ENCODE data around the gene KRT31.
"Not testable (repeated sequence)": the region's sequence is repeated elsewhere in the genome, so short reads cannot be mapped to it uniquely, and the experiment has no call there.

Gene KRT31

GRCh38 chr17:41390411-41390938 is 6.9 kb downstream of the KRT31 start:
- H3K27ac Mint-ChIP-seq: no peak overlapping the region
- no peak overlapping the region for H3K4me3 Mint-ChIP-seq
- peaks cover 8% of the 10 kb centered on the region for H3K27me3 Mint-ChIP-seq
- H3K4me1 Mint-ChIP-seq: no peaks in the 10 kb centered on the region
- ATAC-seq (no peak), DNase-seq (no peak)
- H3K9me3 Mint-ChIP-seq: peaks cover 8% of the 10 kb centered on the region
- H3K36me3 Mint-ChIP-seq (ENCODE audit: low read depth): peaks cover 2% of the 10 kb centered on the region

- Mint-ChIP-seq H3K9me3 (peaks cover 8% of the 10 kb centered on the region), H3K4me1 (no peaks in the 10 kb centered on the region), H3K27ac (no peak overlapping the region), H3K36me3 (ENCODE audit: low read depth) (peaks cover 2% of the 10 kb centered on the region), H3K4me3 (no peak overlapping the region), H3K27me3 (peaks cover 4% of the 10 kb centered on the region)
- DNase-seq (no peak), ATAC-seq (no peak)
Observed at GRCh38 chr17:41387670-41388069, 9.7 kb downstream of the KRT31 start.

GRCh38 chr17:41386227-41386626 is 11.2 kb downstream of the KRT31 start:
- DNase-seq: no peak
- Mint-ChIP-seq H3K9me3 (peaks cover 8% of the 10 kb centered on the region), H3K4me1 (no peaks in the 10 kb centered on the region), H3K27ac (no peak overlapping the region), H3K27me3 (peaks cover 3% of the 10 kb centered on the region), H3K4me3 (no peak overlapping the region), H3K36me3 (ENCODE audit: low read depth) (peaks cover 2% of the 10 kb centered on the region)
- no peak for ATAC-seq

GRCh38 chr17:41383690-41384089 is 13.7 kb downstream of the KRT31 start:
- Mint-ChIP-seq H3K9me3 (peaks cover 8% of the 10 kb centered on the region), H3K36me3 (ENCODE audit: low read depth) (peaks cover 2% of the 10 kb centered on the region), H3K27ac (no peak overlapping the region), H3K4me1 (no peaks in the 10 kb centered on the region), H3K4me3 (no peak overlapping the region), H3K27me3 (no peaks in the 10 kb centered on the region)
- ATAC-seq (no peak), DNase-seq (no peak)

GRCh38 chr17:41382394-41382793 is 15.0 kb downstream of the KRT31 start:
- peaks cover 9% of the 10 kb centered on the region for H3K4me1 Mint-ChIP-seq
- DNase-seq: no peak
- H3K36me3 Mint-ChIP-seq (ENCODE audit: low read depth): peaks cover 2% of the 10 kb centered on the region
- H3K27me3 Mint-ChIP-seq: no peaks in the 10 kb centered on the region
- H3K27ac Mint-ChIP-seq: no peak overlapping the region
- no peak overlapping the region for H3K4me3 Mint-ChIP-seq
- no peak for ATAC-seq
- peaks cover 8% of the 10 kb centered on the region for H3K9me3 Mint-ChIP-seq

GRCh38 chr17:41381943-41382342 is 15.5 kb downstream of the KRT31 start, which contains the start of gene KRT34:
Gene KRT34, minus strand, starts transcription at chr17:41382306. Its CDS starts 60 bp downstream, at chr17:41382246.
- not testable (repeated sequence) for H3K27ac Mint-ChIP-seq; H3K9me3 Mint-ChIP-seq; DNase-seq; H3K4me3 Mint-ChIP-seq; ATAC-seq; H3K27me3 Mint-ChIP-seq; H3K4me1 Mint-ChIP-seq; H3K36me3 Mint-ChIP-seq (ENCODE audit: low read depth)

GRCh38 chr17:41380091-41380490 is 17.3 kb downstream of the KRT31 start:
- not testable (repeated sequence) for H3K4me1 Mint-ChIP-seq; H3K9me3 Mint-ChIP-seq; H3K27me3 Mint-ChIP-seq; H3K27ac Mint-ChIP-seq; DNase-seq; H3K4me3 Mint-ChIP-seq; ATAC-seq; H3K36me3 Mint-ChIP-seq (ENCODE audit: low read depth)

- Mint-ChIP-seq H3K36me3 (ENCODE audit: low read depth) (no peaks in the 10 kb centered on the region), H3K4me1 (peaks cover 9% of the 10 kb centered on the region), H3K9me3 (no peaks in the 10 kb centered on the region), H3K4me3 (no peak overlapping the region), H3K27me3 (no peaks in the 10 kb centered on the region), H3K27ac (no peak overlapping the region)
- no peak for DNase-seq
- ATAC-seq: no peak
Observed at GRCh38 chr17:41377546-41377945, 19.9 kb downstream of the KRT31 start.

- Mint-ChIP-seq H3K4me1 (no peaks in the 10 kb centered on the region), H3K4me3 (no peak within 1 kb of the TSS), H3K36me3 (ENCODE audit: low read depth) (no peaks in the 10 kb centered on the region), H3K27ac (no peak within 1 kb of the TSS), H3K9me3 (no peaks in the 10 kb centered on the region), H3K27me3 (no peaks in the 10 kb centered on the region)
- DNase-seq: no peak
- ATAC-seq: no peak
Observed at GRCh38 chr17:41369713-41370112, 27.7 kb downstream of the KRT31 start, which contains the start of gene KRT33B. Gene KRT33B, minus strand, starts transcription at chr17:41369813. Its CDS starts 63 bp downstream, at chr17:41369750.

- Mint-ChIP-seq H3K27ac (no peak overlapping the region), H3K4me1 (no peaks in the 10 kb centered on the region), H3K4me3 (no peak overlapping the region), H3K9me3 (no peaks in the 10 kb centered on the region), H3K36me3 (ENCODE audit: low read depth) (no peaks in the 10 kb centered on the region), H3K27me3 (no peaks in the 10 kb centered on the region)
- DNase-seq (no peak), ATAC-seq (no peak)
Observed at GRCh38 chr17:41369023-41369422, 28.4 kb downstream of the KRT31 start.

GRCh38 chr17:41367426-41368075 is 29.9 kb downstream of the KRT31 start:
- Mint-ChIP-seq H3K9me3 (no peaks in the 10 kb centered on the region), H3K27ac (no peak overlapping the region), H3K27me3 (no peaks in the 10 kb centered on the region), H3K4me1 (no peaks in the 10 kb centered on the region), H3K36me3 (ENCODE audit: low read depth) (no peaks in the 10 kb centered on the region), H3K4me3 (no peak overlapping the region)
- ATAC-seq (no peak), DNase-seq (no peak)

- DNase-seq (no peak), ATAC-seq (no peak)
- no peaks in the 10 kb centered on the region for H3K36me3 Mint-ChIP-seq (ENCODE audit: low read depth)
- no peaks in the 10 kb centered on the region for H3K4me1 Mint-ChIP-seq
- H3K27ac Mint-ChIP-seq: no peak overlapping the region
- H3K27me3 Mint-ChIP-seq: no peaks in the 10 kb centered on the region
- no peak overlapping the region for H3K4me3 Mint-ChIP-seq
- H3K9me3 Mint-ChIP-seq: no peaks in the 10 kb centered on the region
Observed at GRCh38 chr17:41366070-41366469, 31.3 kb downstream of the KRT31 start.

- Mint-ChIP-seq H3K4me1 (no peaks in the 10 kb centered on the region), H3K9me3 (no peaks in the 10 kb centered on the region), H3K27ac (no peak overlapping the region), H3K36me3 (ENCODE audit: low read depth) (no peaks in the 10 kb centered on the region), H3K4me3 (no peak overlapping the region), H3K27me3 (no peaks in the 10 kb centered on the region)
- DNase-seq: no peak
- no peak for ATAC-seq
Observed at GRCh38 chr17:41363881-41364280, 33.5 kb downstream of the KRT31 start.

- Mint-ChIP-seq H3K27ac (no peak overlapping the region), H3K36me3 (ENCODE audit: low read depth) (no peaks in the 10 kb centered on the region), H3K4me1 (no peaks in the 10 kb centered on the region), H3K4me3 (no peak overlapping the region), H3K27me3 (peaks cover 2% of the 10 kb centered on the region), H3K9me3 (peaks cover 4% of the 10 kb centered on the region)
- ATAC-seq (no peak), DNase-seq (no peak)
Observed at GRCh38 chr17:41360296-41360995, 37.0 kb downstream of the KRT31 start.

GRCh38 chr17:41354536-41354935 is 42.9 kb downstream of the KRT31 start:
- H3K27me3 Mint-ChIP-seq: peaks cover 2% of the 10 kb centered on the region
- H3K9me3 Mint-ChIP-seq: peaks cover 4% of the 10 kb centered on the region
- no peaks in the 10 kb centered on the region for H3K36me3 Mint-ChIP-seq (ENCODE audit: low read depth)
- DNase-seq (no peak), ATAC-seq (no peak)
- H3K4me1 Mint-ChIP-seq: peaks cover 2% of the 10 kb centered on the region
- H3K27ac Mint-ChIP-seq: no peak overlapping the region
- H3K4me3 Mint-ChIP-seq: no peak overlapping the region
